CD4-positive, CD25-positive, alpha-beta regulatory T cell (primary cell): ENCODE measurements around the gene HTRA3. TPM values are rescaled to one million over a fixed set of nuclear protein-coding genes. Genes with fewer than 3 reads are reported as not detected.

Experiments used
- ATAC-seq, 2 donors: fragments of 150-1000 bp; cut with Tn5 transposase; one replicate each; pipeline ENCODE4 v1.10.0; 2021; ENCODE audit warnings: low read depth in 2 of 2, moderate number of reproducible peaks in 2 of 2, moderate library complexity in 1 of 2
- DNase-seq, 3 donors: peaks; one replicate each; pipeline versions ENCODE4 v3.0.0 to v3.0.0-alpha.2; 2012 to 2022; ENCODE audit warnings: mixed read lengths in 1 of 3
- H3K27ac ChIP-seq: one replicate; pipeline ENCODE4 v1.7.0; 2013; ENCODE audit warnings: mild to moderate bottlenecking, low read length; ENCODE audit not compliant: insufficient read depth, poor library complexity, severe bottlenecking
- H3K27me3 ChIP-seq: one replicate; pipeline ENCODE4 v1.7.0; 2013; ENCODE audit warnings: low read length; ENCODE audit not compliant: control insufficient read depth, insufficient read depth
- H3K36me3 ChIP-seq: one replicate; pipeline ENCODE4 v1.7.0; 2013; ENCODE audit warnings: mild to moderate bottlenecking, low read length, moderate library complexity; ENCODE audit not compliant: control insufficient read depth, insufficient read depth
- H3K4me1 ChIP-seq: 2 replicates; pipeline ENCODE4 v1.7.0; 2013; ENCODE audit warnings: mild to moderate bottlenecking, low read length; ENCODE audit not compliant: insufficient read depth, control insufficient read depth, poor library complexity, severe bottlenecking
- H3K4me3 ChIP-seq: one replicate; pipeline ENCODE4 v1.7.0; 2013; ENCODE audit warnings: low read depth, mild to moderate bottlenecking, low read length, moderate library complexity
- H3K9me3 ChIP-seq, 2 experiments: 1 replicate in 1 of 2; 2 replicates in 1 of 2; pipeline ENCODE4 v1.7.0; 2013; ENCODE audit warnings: low read length in 2 of 2, mild to moderate bottlenecking in 1 of 2, moderate library complexity in 1 of 2; ENCODE audit not compliant: control insufficient read depth in 2 of 2
- H3K27ac Mint-ChIP-seq, 3 donors: one replicate each; pipeline ENCODE4 v1.8.0; 2020 to 2022; ENCODE audit warnings: mild to moderate bottlenecking in 3 of 3, mixed read lengths in 3 of 3, moderate library complexity in 2 of 3
- H3K27me3 Mint-ChIP-seq: one replicate; pipeline ENCODE4 v1.8.0; 2022; ENCODE audit warnings: mild to moderate bottlenecking, mixed read lengths
- H3K36me3 Mint-ChIP-seq: one replicate; pipeline ENCODE4 v1.8.0; 2020; ENCODE audit warnings: mixed read lengths
- H3K4me1 Mint-ChIP-seq, 4 donors: one replicate each; pipeline ENCODE4 v1.8.0; 2020 to 2022; ENCODE audit warnings: mixed read lengths in 4 of 4, mild to moderate bottlenecking in 1 of 4
- H3K4me3 Mint-ChIP-seq, 4 donors: one replicate each; pipeline ENCODE4 v1.8.0; 2020 to 2022; ENCODE audit warnings: mild to moderate bottlenecking in 4 of 4, mixed read lengths in 4 of 4, moderate library complexity in 3 of 4
- H3K9me3 Mint-ChIP-seq, 7 donors: one replicate each; pipeline ENCODE4 v1.8.0; 2020 to 2022; ENCODE audit warnings: mixed read lengths in 7 of 7, mild to moderate bottlenecking in 3 of 7, moderate library complexity in 2 of 7
- polyA plus RNA-seq, 4 donors: library from polyadenylated mRNA; unstranded; fragments of 300-500 nt; fragmentation: Illumina TruSeq; gene quantifications; one replicate each; pipeline ENCODE4 v1.2.3, GENCODE V29; 2021
- total RNA-seq: library from RNA; stranded (reverse); gene quantifications from one replicate; pipeline ENCODE4 v1.2.3, GENCODE V29; 2022

HTRA3 gene
- total and polyA plus RNA-seq, 5 donors from 2014 or later = not detected

GRCh38 chr4:8252301-8253173, 17.0 kb upstream of the HTRA3 start:
- Mint-ChIP-seq H3K36me3 (no peaks in the 10 kb centered on the region), H3K27me3 (no peaks in the 10 kb centered on the region), H3K4me3 (no peak overlapping the region), H3K4me1 (peaks cover 0 to 2% (median 0%) of the 10 kb centered on the region in 4 donors), H3K27ac (no peak overlapping the region), H3K9me3 (no peaks in the 10 kb centered on the region)
- no peaks in the 10 kb centered on the region for H3K4me1 ChIP-seq
- H3K36me3 ChIP-seq = no peaks in the 10 kb centered on the region
- no peaks in the 10 kb centered on the region for H3K27me3 ChIP-seq
- ATAC-seq (no peak), DNase-seq (no peak)
- no peak overlapping the region for H3K27ac ChIP-seq
- no peak overlapping the region for H3K4me3 ChIP-seq
- no peaks in the 10 kb centered on the region for H3K9me3 ChIP-seq

GRCh38 chr4:8254076-8254475, 15.5 kb upstream of the HTRA3 start:
- peaks cover 0 to 2% (median 0%) of the 10 kb centered on the region in 4 donors for H3K4me1 Mint-ChIP-seq
- H3K27ac ChIP-seq = no peak overlapping the region
- no peaks in the 10 kb centered on the region for H3K27me3 ChIP-seq
- H3K4me3 ChIP-seq = no peak overlapping the region
- no peak overlapping the region for H3K4me3 Mint-ChIP-seq
- ATAC-seq (no peak), DNase-seq (no peak)
- peaks cover 1% of the 10 kb centered on the region for H3K27me3 Mint-ChIP-seq
- H3K4me1 ChIP-seq = no peaks in the 10 kb centered on the region
- no peaks in the 10 kb centered on the region for H3K36me3 Mint-ChIP-seq
- H3K9me3 Mint-ChIP-seq = no peaks in the 10 kb centered on the region
- no peaks in the 10 kb centered on the region for H3K36me3 ChIP-seq
- no peaks in the 10 kb centered on the region for H3K9me3 ChIP-seq
- H3K27ac Mint-ChIP-seq = no peak overlapping the region

GRCh38 chr4:8255698-8256441, 13.7 kb upstream of the HTRA3 start:
- Mint-ChIP-seq H3K9me3 (no peaks in the 10 kb centered on the region), H3K27me3 (peaks cover 10% of the 10 kb centered on the region), H3K36me3 (no peaks in the 10 kb centered on the region), H3K27ac (no peak overlapping the region), H3K4me3 (no peak overlapping the region), H3K4me1 (peaks cover 0 to 2% (median 0%) of the 10 kb centered on the region in 4 donors)
- DNase-seq (no peak), ATAC-seq (no peak)
- Histone ChIP-seq H3K4me1 (no peaks in the 10 kb centered on the region), H3K27ac (no peak overlapping the region), H3K9me3 (no peaks in the 10 kb centered on the region), H3K36me3 (no peaks in the 10 kb centered on the region), H3K4me3 (no peak overlapping the region), H3K27me3 (no peaks in the 10 kb centered on the region)

- no peak overlapping the region for H3K4me3 Mint-ChIP-seq
- DNase-seq (no peak), ATAC-seq (no peak)
- H3K9me3 Mint-ChIP-seq = no peaks in the 10 kb centered on the region
- H3K27ac Mint-ChIP-seq = no peak overlapping the region
- H3K4me3 ChIP-seq = no peak overlapping the region
- H3K36me3 ChIP-seq = no peaks in the 10 kb centered on the region
- no peaks in the 10 kb centered on the region for H3K4me1 ChIP-seq
- no peaks in the 10 kb centered on the region for H3K36me3 Mint-ChIP-seq
- H3K27me3 Mint-ChIP-seq = peaks cover 10% of the 10 kb centered on the region
- H3K4me1 Mint-ChIP-seq = peaks cover 0 to 2% (median 0%) of the 10 kb centered on the region in 4 donors
- H3K9me3 ChIP-seq = no peaks in the 10 kb centered on the region
- no peak overlapping the region for H3K27ac ChIP-seq
- H3K27me3 ChIP-seq = no peaks in the 10 kb centered on the region
Measured at GRCh38 chr4:8257854-8258253, 11.7 kb upstream of the HTRA3 start.

- ATAC-seq = no peak
- no peaks in the 10 kb centered on the region for H3K36me3 Mint-ChIP-seq
- Histone ChIP-seq H3K36me3 (no peaks in the 10 kb centered on the region), H3K27ac (no peak overlapping the region), H3K27me3 (no peaks in the 10 kb centered on the region), H3K4me3 (no peak overlapping the region), H3K4me1 (no peaks in the 10 kb centered on the region), H3K9me3 (no peaks in the 10 kb centered on the region)
- peaks cover 0 to 1% (median 0%) of the 10 kb centered on the region in 7 donors for H3K9me3 Mint-ChIP-seq
- H3K4me3 Mint-ChIP-seq = no peak overlapping the region
- peaks cover 10% of the 10 kb centered on the region for H3K27me3 Mint-ChIP-seq
- no peak for DNase-seq
- H3K4me1 Mint-ChIP-seq = peaks cover 0 to 2% (median under 1%) of the 10 kb centered on the region in 4 donors
- H3K27ac Mint-ChIP-seq = no peak overlapping the region
Measured at GRCh38 chr4:8258552-8259212, 10.9 kb upstream of the HTRA3 start.

GRCh38 chr4:8259743-8260430, 9.7 kb upstream of the HTRA3 start:
- no peaks in the 10 kb centered on the region for H3K27me3 ChIP-seq
- no peak for ATAC-seq
- Mint-ChIP-seq H3K4me1 (peaks cover 0 to 2% (median 0%) of the 10 kb centered on the region in 4 donors), H3K27ac (peak overlapping the region in 1 of 3 donors; percentile 20), H3K27me3 (peaks cover 10% of the 10 kb centered on the region), H3K36me3 (no peaks in the 10 kb centered on the region), H3K9me3 (peaks cover 0 to 3% (median 0%) of the 10 kb centered on the region in 7 donors), H3K4me3 (no peak overlapping the region)
- no peak overlapping the region for H3K27ac ChIP-seq
- no peak for DNase-seq
- no peaks in the 10 kb centered on the region for H3K9me3 ChIP-seq
- H3K4me3 ChIP-seq = no peak overlapping the region
- H3K36me3 ChIP-seq = no peaks in the 10 kb centered on the region
- no peaks in the 10 kb centered on the region for H3K4me1 ChIP-seq

GRCh38 chr4:8260656-8261111, 8.9 kb upstream of the HTRA3 start:
- Mint-ChIP-seq H3K27me3 (peaks cover 10% of the 10 kb centered on the region), H3K27ac (no peak overlapping the region), H3K36me3 (no peaks in the 10 kb centered on the region), H3K4me1 (peaks cover 0 to 2% (median 0%) of the 10 kb centered on the region in 4 donors), H3K4me3 (no peak overlapping the region), H3K9me3 (peaks cover 0 to 3% (median 0%) of the 10 kb centered on the region in 7 donors)
- Histone ChIP-seq H3K4me3 (no peak overlapping the region), H3K9me3 (no peaks in the 10 kb centered on the region), H3K36me3 (no peaks in the 10 kb centered on the region), H3K27me3 (no peaks in the 10 kb centered on the region), H3K27ac (no peak overlapping the region), H3K4me1 (no peaks in the 10 kb centered on the region)
- no peak for DNase-seq
- no peak for ATAC-seq
